Measurements from ENCODE around the gene PTPRT. TPM values are rescaled to one million over a fixed set of nuclear protein-coding genes. Genes with fewer than 3 reads are reported as not detected.

The PTPRT gene
- total RNA-seq, 1 experiment from 2014 or later, result 0.13 TPM

DNA sequence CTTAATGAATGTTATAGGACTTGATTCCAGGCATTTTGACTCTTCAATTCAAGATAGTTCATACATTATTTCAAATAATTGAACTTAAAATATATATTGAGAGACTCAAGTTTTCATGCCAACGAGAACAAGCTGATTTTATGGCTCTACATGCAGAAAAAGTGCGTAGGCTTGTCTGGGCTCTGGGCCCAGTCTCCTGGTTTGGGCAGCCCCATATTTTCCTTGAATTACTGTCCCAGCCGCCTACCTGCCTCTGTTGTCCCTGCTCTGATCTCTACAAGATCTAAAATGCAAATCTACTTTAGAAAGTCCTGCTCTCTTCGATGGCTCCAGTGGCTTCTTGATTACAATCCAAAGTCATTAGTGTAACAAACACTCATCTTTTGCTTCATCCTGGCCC, 1034.1 kb downstream of the PTPRT start:
- H2BK15ac ChIP-seq (ENCODE audit: low read depth, low read length), result no peak overlapping the region
- no peaks in the 10 kb centered on the region for H3K79me1 ChIP-seq (ENCODE audit: insufficient read depth, low read depth, low read length, poor library complexity, severe bottlenecking)
- no peaks in the 10 kb centered on the region for H3K36me3 Mint-ChIP-seq (ENCODE audit: insufficient read depth in 1 of 3, low read depth in 3 of 3)
- H3K14ac ChIP-seq (ENCODE audit: insufficient read depth, low read length), result no peak overlapping the region
- H3K27me3 Mint-ChIP-seq (ENCODE audit: low read depth), result peaks cover 37% of the 10 kb centered on the region
- no peak overlapping the region for H3T11ph ChIP-seq (ENCODE audit: low read length)
- no peak overlapping the region for H3K18ac ChIP-seq (ENCODE audit: insufficient read length, low read depth, low read length)
- no peak overlapping the region for H3K4me2 ChIP-seq (ENCODE audit: insufficient read depth, insufficient read length, low read length)
- no peak for DNase-seq
- no peak overlapping the region for H3K56ac ChIP-seq (ENCODE audit: insufficient read length, low read depth, low read length)
- H4K91ac ChIP-seq (ENCODE audit: insufficient read length, low read depth, low read length), result no peak overlapping the region
- no peak overlapping the region for H2BK20ac ChIP-seq (ENCODE audit: low read depth, low read length, poor library complexity, severe bottlenecking)
- H2BK120ac ChIP-seq (ENCODE audit: low read depth, low read length, poor library complexity, severe bottlenecking), result no peak overlapping the region
- no peaks in the 10 kb centered on the region; a peak in 1 of 5 replicates for H3K9me3 Mint-ChIP-seq
- no peak overlapping the region for H3K27ac Mint-ChIP-seq
- H3K23ac ChIP-seq (ENCODE audit: insufficient read length, low read depth, low read length), result no peak overlapping the region
- H3K9me3 ChIP-seq (ENCODE audit: control insufficient read depth, low read depth, low read length), result no peaks in the 10 kb centered on the region
- no peaks in the 10 kb centered on the region; the same call in 1 of the 2 replicates for H3K4me1 ChIP-seq (ENCODE audit: insufficient read depth, low read length)
- H3K4me1 Mint-ChIP-seq, result peaks cover 10 to 11% of the 10 kb centered on the region in 2 experiments
- no peak overlapping the region for H2BK12ac ChIP-seq (ENCODE audit: insufficient read length, low read depth, low read length)
- H3K27ac ChIP-seq (ENCODE audit: insufficient read length, low read depth, low read length), result no peak overlapping the region
- no peak overlapping the region for H2AK5ac ChIP-seq (ENCODE audit: insufficient read length, low read length)
- no peak overlapping the region for H3K4me3 Mint-ChIP-seq
- no peak overlapping the region for H3K4ac ChIP-seq (ENCODE audit: low read depth, low read length)
- no peaks in the 10 kb centered on the region for H3K79me2 ChIP-seq (ENCODE audit: insufficient read depth, low read length)
- H4K20me1 ChIP-seq (ENCODE audit: control insufficient read depth, insufficient read depth, insufficient read length), result no peaks in the 10 kb centered on the region
- no peak overlapping the region for H2AFZ ChIP-seq (ENCODE audit: low read length)
- no peak overlapping the region for H2BK5ac ChIP-seq (ENCODE audit: insufficient read length, low read length)
- no CpG with 5 or more reads among the region's 4 CpGs for WGBS (ENCODE audit: extremely low coverage, insufficient read length, low lambda C conversion rate)
- no peaks in the 10 kb centered on the region for H3K27me3 ChIP-seq (ENCODE audit: insufficient read depth, low read length)
- TF ChIP-seq, protein P1, sequence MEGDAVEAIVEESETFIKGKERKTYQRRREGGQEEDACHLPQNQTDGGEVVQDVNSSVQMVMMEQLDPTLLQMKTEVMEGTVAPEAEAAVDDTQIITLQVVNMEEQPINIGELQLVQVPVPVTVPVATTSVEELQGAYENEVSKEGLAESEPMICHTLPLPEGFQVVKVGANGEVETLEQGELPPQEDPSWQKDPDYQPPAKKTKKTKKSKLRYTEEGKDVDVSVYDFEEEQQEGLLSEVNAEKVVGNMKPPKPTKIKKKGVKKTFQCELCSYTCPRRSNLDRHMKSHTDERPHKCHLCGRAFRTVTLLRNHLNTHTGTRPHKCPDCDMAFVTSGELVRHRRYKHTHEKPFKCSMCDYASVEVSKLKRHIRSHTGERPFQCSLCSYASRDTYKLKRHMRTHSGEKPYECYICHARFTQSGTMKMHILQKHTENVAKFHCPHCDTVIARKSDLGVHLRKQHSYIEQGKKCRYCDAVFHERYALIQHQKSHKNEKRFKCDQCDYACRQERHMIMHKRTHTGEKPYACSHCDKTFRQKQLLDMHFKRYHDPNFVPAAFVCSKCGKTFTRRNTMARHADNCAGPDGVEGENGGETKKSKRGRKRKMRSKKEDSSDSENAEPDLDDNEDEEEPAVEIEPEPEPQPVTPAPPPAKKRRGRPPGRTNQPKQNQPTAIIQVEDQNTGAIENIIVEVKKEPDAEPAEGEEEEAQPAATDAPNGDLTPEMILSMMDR (conservative IDR thresholded peaks at IDR 0.05), result no peak
- no peak overlapping the region for H4K5ac ChIP-seq (ENCODE audit: insufficient read length, low read depth, low read length)
- H3K9ac ChIP-seq (ENCODE audit: extremely low read depth, insufficient read length, low read length), result no peak overlapping the region
- no peak overlapping the region for H4K8ac ChIP-seq (replicated peaks; ENCODE audit: insufficient read length, low read depth, low read length)
- no peaks in the 10 kb centered on the region for H3K23me2 ChIP-seq (ENCODE audit: insufficient read length, low read depth, low read length, poor library complexity, severe bottlenecking)
